VCaP (cell line): ENCODE data around the gene MINDY2.
"Not testable (repeated sequence)": the region's sequence is repeated elsewhere in the genome, so short reads cannot be mapped to it uniquely, and the experiment has no call there.

Experiments
- H3K27ac ChIP-seq: fragments of 450-650 bp; 2 replicates; pipeline ENCODE4 v1.5.1; 2017
- TF ChIP-seq, protein P1 (sequence below): fragments of 450-650 bp; conservative IDR thresholded peaks from 2 replicates; pipeline ENCODE4 v1.5.1; 2017; ENCODE audit warnings: mild to moderate bottlenecking, moderate library complexity

Gene MINDY2

DNA sequence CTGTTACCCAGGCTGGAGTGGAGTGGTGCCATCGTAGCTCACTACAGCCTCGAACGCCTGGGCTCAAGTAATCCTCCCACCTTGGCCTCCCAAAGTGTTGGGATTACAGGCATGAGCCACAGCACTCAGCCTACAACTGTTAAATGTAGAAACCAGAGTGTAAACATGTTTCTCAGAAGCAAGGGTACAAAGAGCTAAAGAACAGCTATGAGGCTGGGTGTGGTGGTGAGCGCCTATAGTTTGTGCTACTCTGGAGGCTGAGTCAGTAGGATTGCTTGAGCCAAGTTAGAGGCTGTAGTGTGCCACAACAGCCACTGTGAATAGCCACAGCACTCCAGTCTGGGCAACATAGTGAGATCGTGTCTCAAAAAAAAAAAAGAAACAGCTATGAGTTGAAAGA lies 4.8 kb upstream of the MINDY2 start:
- no peak overlapping the region for H3K27ac ChIP-seq
- TF ChIP-seq, protein P1, sequence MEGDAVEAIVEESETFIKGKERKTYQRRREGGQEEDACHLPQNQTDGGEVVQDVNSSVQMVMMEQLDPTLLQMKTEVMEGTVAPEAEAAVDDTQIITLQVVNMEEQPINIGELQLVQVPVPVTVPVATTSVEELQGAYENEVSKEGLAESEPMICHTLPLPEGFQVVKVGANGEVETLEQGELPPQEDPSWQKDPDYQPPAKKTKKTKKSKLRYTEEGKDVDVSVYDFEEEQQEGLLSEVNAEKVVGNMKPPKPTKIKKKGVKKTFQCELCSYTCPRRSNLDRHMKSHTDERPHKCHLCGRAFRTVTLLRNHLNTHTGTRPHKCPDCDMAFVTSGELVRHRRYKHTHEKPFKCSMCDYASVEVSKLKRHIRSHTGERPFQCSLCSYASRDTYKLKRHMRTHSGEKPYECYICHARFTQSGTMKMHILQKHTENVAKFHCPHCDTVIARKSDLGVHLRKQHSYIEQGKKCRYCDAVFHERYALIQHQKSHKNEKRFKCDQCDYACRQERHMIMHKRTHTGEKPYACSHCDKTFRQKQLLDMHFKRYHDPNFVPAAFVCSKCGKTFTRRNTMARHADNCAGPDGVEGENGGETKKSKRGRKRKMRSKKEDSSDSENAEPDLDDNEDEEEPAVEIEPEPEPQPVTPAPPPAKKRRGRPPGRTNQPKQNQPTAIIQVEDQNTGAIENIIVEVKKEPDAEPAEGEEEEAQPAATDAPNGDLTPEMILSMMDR = no peak

DNA sequence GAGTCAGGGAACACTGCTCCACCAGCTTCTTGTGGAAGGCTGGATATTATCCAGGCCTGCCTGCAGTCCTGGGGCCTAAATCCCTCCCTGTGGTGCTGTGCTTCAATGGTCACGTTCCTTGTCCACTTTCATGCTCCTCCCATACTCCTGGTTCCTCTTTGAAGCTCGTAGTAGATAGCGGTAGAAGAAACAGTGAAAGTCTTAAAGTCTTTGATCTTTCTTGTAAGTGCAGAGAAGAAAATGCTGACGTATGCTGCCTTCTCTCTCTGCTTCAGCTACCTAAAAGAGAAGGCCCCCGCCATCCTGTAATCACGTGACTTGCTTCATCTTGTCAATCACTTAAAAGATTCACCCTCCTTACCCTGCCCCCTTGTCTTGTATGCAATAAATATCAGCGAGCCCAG lies 2.5 kb upstream of the MINDY2 start:
- H3K27ac ChIP-seq = not testable (repeated sequence)

- peak overlapping the region; percentile 89 for H3K27ac ChIP-seq
- TF ChIP-seq, protein P1 = no peak
These were observed 614 bp upstream of the MINDY2 start for GRCh38 chr15:58770519-58770856.

DNA sequence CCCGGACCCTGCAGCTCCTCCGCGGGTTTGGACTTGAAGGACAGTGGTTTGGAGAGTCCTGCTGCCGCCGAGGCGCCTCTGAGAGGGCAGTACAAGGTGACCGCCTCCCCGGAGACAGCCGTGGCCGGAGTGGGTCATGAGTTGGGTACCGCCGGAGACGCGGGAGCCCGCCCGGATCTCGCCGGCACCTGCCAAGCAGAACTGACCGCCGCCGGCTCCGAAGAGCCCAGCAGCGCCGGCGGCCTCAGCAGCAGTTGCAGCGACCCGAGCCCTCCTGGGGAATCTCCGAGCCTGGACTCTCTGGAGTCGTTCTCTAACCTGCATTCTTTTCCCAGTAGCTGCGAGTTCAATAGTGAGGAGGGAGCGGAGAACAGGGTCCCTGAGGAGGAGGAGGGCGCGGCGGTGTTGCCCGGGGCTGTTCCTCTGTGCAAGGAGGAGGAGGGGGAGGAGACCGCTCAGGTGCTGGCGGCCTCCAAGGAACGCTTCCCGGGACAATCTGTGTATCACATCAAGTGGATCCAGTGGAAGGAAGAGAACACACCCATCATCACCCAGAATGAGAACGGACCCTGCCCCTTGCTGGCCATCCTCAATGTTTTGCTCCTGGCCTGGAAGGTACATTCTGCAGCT lies 634 bp downstream of the MINDY2 start:
- peak overlapping the region; percentile 89 for H3K27ac ChIP-seq
- TF ChIP-seq, protein P1 = no peak

DNA sequence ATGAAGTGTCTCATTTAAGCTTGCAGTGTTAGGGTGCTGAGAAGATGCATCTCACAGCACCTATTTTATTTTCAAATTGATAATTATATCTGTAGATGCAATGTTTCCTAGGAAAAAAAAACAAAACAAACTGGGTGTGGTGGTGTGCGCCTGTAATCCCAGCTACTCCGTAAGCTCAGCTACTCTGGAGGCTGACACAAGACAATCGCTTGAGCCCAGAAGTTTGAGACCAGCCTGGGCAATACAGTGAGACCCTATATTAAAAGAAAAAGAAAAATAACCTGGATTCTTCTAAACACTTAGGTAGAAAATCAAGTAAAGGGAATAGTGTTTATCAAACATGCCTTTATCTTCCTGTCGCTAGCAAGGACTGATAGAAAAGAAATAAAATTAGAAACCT lies 1.9 kb downstream of the MINDY2 start:
- TF ChIP-seq, protein P1 = no peak
- peak overlapping the region; percentile 89 for H3K27ac ChIP-seq

DNA sequence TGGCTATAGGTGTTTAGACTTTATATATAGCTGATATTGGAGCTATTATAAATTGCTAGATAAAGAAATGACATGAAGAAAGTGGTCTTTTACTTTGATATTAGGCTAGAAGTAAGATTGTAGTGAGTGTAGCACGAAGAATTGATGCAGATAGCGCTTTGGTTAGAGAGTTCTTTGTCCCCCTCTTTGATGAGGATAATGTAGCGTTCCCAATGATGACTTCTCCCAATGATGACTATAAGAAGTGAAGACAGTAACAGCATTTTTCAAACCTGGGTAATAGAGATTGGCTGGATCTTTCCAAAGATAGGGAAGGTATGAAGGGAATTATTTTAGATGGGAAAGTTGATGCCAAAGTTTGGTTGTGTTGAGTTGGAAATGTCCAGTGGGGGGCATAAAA lies 4.3 kb downstream of the MINDY2 start:
- TF ChIP-seq, protein P1 = no peak
- no peak overlapping the region for H3K27ac ChIP-seq

GRCh38 chr15:58777107-58777506 lies 6.0 kb downstream of the MINDY2 start:
- no peak overlapping the region for H3K27ac ChIP-seq

DNA sequence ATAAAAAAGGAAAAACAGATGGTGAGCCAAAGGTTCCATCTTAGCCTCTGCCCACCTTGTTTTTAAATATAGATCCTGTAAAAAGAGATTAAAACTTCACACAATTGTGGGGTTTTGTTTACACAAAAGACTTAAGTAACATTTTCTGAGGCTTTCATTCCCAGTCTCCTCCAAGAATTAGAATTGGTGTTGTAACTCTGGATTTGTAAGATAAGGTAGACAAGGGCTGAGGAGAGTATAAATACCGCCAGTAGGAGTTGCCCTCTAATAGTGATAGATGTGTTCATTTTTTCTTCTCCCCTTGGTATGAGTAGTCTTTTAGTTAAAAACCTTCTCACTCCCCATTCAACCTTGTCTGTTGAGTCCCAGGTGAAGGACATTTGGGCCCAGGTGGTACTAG lies 8.5 kb downstream of the MINDY2 start:
- H3K27ac ChIP-seq = no peak overlapping the region
- TF ChIP-seq, protein P1 = no peak

More at GRCh38 chr15:58777107-58777506, 6.0 kb downstream of the MINDY2 start:
- TF ChIP-seq, protein P1 = no peak
